ENCODE data around the gene ZGLP1.

Gene ZGLP1

DNA sequence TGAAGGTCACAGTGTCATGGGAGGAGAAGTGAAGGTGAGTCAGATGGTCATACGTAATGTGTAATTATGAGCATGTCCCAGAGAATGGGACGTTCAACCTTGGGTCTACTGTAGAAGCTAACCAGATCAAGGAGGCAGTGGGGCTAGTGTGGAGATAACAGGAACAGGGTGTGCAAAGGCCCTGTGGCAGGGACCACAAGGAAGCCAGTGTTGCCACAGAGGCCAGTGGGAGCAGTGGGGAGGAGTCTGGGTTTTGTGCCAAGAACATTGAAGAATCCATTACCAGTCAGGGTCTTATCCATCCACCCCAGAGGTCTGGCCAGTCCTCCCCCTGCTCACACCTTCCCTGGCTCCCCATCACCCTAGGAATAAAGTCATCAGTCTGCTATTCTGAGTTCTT is 54.3 kb downstream of the ZGLP1 start:
- H3K4me3 ChIP-seq (replicated peaks in 1 of 2; ENCODE audit: low read depth in 2 of 2, low read length in 2 of 2) = no peak overlapping the region
- TF ChIP-seq, protein P1, sequence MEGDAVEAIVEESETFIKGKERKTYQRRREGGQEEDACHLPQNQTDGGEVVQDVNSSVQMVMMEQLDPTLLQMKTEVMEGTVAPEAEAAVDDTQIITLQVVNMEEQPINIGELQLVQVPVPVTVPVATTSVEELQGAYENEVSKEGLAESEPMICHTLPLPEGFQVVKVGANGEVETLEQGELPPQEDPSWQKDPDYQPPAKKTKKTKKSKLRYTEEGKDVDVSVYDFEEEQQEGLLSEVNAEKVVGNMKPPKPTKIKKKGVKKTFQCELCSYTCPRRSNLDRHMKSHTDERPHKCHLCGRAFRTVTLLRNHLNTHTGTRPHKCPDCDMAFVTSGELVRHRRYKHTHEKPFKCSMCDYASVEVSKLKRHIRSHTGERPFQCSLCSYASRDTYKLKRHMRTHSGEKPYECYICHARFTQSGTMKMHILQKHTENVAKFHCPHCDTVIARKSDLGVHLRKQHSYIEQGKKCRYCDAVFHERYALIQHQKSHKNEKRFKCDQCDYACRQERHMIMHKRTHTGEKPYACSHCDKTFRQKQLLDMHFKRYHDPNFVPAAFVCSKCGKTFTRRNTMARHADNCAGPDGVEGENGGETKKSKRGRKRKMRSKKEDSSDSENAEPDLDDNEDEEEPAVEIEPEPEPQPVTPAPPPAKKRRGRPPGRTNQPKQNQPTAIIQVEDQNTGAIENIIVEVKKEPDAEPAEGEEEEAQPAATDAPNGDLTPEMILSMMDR (IDR thresholded peaks at IDR 0.05; ENCODE audit: low read depth, low read length) = no peak
- DNase-seq (ENCODE audit: low read depth in 2 of 2) = no peak
